ENCODE data around the gene TMTC2.
"Not testable (repeated sequence)": the region's sequence is repeated elsewhere in the genome, so short reads cannot be mapped to it uniquely, and the experiment has no call there.

TMTC2 gene

DNA sequence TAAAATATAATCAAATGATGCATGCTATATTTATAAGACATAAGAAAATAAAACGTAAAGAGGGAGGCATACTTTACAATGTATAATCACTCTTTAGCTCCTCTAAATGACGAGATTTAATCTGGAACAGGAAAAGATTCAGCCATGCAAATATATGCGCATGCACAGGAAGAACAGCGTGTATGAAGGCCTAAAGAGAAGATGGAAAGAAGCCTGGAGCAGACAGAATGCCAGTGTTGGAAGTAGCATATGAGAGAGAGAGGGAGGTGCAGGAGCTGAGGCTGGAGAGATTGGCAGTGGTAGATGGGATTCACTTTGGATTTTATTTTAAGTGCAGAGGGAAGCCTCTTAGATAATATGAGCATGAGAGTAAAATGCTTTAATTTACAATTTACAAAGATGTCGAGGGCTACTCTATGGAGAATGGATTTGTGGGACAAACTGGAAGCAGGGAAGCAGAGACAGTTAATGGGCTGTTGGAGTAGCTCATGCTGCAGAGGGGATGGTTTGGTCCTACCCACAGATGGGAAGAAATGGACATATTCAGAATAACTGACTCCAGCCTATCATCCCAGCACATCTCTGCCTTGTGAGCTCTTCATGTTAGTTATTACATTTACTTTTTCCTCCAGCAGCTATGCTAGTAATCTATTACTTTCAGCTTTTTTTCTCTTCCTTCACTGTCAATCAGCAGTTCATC is 411.1 kb downstream of the TMTC2 start:
- no peak for DNase-seq

DNA sequence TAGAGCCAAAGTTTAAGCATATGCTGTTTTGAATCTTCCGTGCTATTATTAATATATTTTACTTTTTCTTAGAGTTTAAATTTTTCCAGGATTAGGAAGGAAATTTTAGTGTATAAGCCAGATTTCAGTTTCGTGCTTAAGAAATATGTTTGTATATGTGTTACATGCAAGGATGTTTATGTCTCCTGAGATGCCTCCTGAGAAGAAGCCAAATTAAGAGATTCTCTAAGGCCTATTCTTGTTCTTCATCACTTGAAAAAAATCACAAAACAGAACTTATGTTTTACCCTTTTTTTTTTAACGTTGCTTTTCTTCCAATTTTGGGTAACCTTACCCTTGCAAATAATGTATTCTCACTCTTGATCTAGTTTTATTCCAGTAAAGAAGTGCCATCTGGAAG is 412.7 kb downstream of the TMTC2 start:
- no peak for DNase-seq

DNA sequence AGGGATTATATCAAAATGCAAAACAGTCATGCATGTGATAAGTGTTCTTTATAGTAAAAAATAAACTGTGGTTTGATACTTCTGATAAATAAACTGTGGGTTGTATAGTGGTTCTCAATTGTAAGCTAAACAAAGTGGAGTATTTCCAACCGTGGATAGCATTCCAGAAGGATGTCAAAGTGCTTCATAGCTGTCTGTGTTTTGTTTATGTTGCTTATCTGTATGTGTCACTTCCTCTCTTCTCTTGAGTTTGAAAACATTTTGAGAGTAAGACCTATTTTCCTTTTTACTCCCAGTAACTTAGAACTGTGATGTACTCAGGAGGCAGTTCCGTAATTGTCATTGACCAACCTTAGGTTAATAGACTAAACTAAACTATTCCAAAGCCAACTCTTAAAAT is 415.8 kb downstream of the TMTC2 start:
- no peak for DNase-seq

DNA sequence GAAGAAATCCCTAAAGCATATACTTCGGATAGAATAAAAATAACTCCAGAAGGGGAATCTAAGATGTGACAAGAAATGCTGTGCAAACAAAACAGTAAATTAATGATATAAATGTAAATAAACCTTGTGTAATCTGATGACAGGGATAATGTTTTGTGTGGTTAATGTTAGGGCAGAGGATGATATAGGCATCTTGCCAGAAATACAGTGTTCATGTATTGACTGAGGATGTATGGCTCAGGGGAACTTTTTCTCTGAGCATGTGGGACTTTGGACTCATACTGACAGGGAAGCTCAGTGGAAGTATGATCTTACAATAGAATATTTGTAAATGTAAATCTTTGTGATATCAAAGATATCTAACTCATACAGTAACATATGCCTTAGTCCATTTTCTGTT is 420.2 kb downstream of the TMTC2 start:
- no peak for DNase-seq

DNA sequence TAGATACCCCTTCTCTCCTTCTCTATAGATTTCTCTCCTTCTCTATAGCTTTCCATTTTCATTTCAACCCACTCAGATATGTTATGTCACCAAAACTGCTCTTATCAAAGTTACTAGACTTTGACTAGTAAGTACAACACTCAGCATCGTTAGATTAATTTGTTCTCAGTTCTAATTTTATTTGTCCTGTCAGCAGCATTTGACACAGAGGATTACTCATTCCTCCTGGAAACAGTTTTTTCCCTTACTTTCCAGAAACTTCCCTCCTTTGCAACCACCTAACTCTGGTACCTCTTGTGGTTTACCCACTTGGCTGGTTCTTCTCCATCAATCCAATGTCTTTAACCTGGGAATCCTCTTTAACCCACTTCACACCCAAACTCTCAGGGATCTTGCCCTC is 423.7 kb downstream of the TMTC2 start:
- no peak for DNase-seq

DNA sequence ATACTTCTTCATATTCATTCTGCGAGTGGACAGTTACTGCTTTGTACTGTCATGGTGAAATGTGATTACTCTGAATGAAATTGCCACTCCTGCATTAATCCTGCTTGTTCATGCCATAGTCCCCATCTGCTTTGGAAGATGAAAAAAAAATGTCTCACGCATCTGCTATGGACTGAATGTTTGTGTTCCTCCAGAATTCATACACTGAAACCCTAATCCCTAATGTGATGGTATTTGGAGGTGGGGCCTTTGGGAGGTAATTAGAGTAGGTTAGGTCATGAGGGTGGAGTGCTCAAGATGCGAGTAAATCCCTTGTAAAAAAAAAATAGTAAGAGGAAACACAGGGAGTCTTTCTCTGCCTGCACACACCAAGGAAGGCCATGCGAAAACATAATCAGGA is 427.2 kb downstream of the TMTC2 start:
- DNase-seq = no peak

DNA sequence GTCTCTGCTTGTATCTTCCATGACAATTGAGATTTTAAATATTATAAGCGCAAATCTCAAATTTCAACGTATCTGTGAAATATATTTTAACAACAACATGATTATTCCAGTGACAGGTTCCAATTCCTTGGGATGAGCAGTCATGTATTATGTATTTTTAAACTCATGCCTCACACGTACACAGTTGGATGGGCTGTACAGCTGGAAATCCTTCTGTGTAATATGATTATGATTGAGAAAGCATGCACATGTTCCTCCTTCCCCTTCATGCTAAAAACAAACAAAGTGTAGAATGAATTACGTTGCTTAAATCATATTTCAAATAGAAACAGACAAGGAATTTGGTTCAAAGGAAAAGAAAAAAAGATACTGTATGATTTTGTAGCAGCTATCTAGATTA is 428.3 kb downstream of the TMTC2 start:
- no peak for DNase-seq

DNA sequence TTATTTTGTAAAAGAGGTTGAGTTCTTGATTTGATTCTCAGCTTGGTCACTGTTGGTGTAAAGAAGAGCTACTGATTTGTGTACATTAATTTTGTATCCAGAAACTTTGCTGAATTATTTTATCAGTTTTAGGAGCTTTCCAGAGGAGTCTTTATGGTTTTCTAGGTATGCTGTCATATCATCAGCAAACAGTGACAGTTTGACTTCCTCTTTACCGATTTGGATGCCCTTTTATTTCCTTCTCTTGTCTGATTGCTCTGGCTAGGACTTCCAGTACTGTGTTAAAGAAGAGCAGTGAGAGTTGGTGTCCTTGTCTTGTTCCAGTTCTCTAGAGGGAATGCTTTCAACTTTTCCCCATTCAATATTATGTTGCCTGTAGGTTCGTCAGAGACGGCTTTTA is 431.2 kb downstream of the TMTC2 start:
- DNase-seq = not testable (repeated sequence)

DNA sequence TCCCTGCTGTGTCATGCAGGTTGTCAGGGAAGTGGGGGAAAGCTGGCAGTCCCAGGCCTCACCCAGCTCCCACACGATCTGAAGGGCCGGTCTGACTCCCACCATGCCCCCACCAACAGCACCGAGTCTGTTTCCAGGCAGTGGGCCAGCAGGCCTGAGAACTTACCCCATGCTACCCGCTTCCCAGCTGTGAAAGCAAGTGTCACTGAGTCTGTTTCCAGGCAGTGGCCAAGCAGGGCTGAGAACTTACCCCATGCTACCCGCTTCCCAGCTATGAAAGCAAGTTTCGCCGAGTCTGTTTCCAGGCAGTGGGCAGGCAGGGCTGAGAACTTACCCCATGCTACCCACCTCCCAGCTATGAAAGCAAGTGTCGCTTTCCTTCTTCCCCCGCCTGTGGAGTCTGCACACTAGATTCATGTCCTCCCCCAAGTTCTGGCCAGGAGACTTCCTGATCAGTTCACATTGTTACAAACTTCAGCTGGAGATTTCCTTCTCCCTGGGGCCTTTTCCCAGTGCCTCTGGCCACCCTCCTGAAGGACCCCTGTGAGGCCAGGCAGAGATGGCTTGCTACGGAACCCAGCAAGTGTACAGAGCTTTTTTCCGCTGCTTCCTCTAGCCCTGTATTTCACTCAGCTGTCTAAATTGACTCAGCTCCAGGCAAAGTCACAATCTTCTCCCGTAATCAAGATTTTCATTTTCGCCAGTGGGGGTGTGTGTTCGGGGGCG is 435.4 kb downstream of the TMTC2 start:
- DNase-seq = no peak

DNA sequence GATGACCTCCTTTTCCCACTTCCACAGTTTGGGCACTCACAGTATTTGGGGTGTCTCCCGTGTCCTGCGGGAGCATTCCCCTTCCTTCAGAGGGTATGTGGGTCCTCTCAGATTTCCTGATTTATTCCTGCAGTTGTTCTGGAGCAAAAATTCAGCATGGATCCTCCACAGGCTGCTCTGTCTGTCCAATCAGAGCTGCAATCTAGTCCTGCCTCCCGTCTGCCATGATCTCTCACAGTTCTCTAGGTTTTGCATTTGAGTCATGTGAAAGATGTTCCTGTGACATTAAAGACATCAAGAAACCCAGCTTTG is 435.9 kb downstream of the TMTC2 start:
- DNase-seq = no peak

DNA sequence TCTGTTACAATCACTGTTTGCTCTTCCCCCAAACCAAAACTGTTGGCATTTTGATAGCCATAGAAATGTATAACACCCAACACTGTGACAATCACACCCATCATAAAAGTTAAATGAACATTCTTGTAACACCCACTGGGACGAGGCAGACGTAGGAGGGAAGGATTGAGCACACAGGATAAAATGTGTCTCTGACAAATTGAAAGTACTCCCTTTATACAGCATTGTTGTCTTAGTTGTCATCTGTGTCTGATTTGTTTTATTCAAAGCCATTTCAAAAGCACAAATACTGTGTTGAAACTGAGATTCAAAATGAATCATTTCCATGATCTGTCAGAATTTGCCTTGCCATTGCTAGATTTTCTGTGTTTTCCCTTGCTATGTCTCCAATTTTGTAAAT is 436.3 kb downstream of the TMTC2 start:
- DNase-seq = peak; percentile 6

DNA sequence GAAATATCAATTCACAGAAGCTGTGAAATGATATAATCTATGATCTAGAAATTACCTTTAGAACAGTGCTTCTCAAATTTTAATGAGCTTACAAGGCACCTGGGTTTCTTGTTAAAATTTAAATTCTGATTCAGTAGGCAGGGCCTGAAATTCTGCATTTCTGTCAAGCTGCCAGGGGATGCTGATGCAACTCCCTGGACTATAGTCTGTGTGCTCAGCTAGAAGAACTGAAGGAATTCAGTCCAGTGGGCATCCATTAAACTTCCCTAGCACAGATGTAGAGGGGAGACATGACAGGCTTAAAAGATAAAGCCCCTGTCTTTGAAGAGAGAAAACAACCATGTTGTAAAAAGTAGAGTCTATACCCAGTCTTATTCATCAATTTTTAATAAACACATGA is 441.8 kb downstream of the TMTC2 start:
- no peak for DNase-seq

DNA sequence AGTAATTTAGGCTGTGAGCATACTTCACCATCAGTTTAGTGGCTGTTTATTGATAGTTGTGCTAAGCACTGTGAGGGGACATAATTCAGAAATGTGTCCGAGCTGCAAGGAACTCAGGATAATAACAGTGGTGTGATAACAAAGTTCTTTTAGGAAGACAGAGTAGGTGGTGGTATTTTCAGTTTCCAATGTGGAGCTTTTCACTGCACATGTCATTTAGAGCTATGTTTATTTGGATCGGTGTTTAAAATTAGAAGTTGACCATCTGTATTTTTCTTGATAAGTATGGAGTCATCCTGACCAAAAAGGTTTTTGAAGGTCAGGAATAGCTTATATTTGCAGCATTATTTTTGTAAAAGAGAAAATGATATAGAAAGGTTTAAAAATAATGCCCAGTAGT is 443.5 kb downstream of the TMTC2 start:
- no peak for DNase-seq

DNA sequence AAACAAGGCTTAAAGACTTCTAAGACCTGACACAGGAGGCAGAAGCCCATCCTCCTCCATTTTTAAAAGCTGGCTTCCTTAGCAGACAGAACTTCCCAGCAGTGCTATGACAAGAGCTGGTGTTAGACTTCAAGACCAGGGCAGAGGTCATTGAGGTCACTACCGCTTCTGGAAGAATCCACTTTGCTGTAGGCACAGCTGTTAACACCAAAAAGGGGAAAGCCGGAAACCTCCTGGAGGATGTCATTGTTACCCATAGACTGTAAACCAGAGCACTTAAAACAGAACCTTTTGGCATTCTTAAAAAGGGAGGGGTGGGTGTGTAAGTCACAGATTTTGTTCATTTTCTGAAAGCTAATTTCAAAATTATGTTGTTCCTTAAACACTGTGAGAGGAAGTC is 445.7 kb downstream of the TMTC2 start:
- DNase-seq = no peak

DNA sequence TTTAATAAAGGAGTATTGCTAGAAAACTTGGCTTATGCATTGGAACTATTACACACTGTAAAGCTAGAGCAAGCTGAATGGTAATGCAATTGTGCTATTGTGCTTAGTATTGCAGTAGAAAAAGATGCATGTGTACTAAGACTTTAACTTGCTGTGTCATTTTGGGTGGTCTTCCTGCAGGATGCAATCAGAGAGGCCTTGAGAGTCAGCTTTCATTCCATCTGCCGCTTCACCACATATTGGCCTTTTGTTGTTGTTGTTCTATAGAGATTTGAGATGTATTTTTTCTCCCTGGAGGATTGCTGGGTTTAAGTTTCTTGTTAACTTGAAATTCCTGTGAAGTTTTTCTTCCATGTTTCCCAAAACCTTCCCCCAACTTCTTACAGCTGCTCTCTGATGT is 449.7 kb downstream of the TMTC2 start:
- no peak for DNase-seq

DNA sequence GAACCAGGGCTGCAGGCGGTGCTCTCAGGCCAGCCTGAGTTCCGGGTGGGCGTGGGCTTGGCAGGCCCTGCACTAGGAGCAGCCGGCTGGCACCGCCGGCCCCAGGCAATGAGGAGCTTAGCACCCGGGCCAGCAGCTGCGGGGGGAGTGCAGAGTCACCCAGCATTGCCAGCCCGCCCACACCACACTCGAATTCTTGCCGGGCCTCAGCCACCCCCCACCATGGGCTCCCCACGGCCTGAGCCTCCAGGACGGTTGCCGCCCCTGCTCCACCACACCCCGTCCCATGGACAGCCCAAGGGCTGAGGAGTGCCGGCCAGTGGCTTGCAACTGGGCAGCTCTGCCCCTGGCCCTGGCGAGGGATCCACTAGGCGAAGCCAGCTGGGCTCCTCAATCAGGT is 453.4 kb downstream of the TMTC2 start:
- no peak for DNase-seq

DNA sequence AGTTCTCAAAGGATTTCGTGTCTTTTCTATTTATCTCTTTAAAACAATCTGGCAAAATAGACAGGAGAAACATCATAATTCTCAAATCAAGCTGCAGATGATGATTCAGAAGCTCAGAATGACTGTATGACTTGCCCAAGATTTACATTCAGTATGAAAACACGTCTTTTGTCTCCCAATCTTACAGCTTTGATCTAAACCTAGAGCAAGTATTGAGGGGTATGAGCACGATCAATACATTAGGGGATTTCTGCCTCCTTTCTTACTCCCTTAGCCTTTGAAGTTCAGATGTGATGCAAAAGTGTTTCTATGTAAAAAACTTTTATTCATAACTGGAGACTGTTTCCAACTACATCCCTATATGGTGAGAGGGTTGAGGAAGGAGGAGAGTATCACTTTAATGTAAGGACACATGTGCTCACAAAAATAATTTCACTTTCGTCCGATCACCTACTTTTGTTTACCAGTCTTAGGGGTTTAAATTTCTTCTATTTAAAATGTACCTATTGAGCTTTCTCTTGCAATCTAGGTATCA is 454.8 kb downstream of the TMTC2 start:
- peak; percentile 44 for DNase-seq

DNA sequence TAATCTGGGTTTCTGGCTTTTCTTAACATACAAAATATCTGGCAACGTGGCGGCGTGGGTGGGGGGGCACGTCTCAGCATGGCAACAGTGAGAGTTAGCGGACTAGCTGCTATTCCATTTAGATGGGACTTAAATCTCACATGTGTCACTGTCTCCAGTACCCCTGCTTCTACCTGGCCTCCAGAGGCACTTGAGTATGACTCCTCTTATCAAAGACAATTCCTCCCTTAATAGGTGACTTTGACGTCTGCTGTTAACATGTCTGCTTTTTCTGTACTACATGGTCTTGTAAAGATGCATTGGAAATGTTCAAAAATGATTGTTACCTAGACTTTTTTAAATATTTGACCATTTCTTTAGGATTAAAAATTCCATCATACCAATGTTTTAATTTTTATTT is 456.2 kb downstream of the TMTC2 start:
- DNase-seq = no peak

DNA sequence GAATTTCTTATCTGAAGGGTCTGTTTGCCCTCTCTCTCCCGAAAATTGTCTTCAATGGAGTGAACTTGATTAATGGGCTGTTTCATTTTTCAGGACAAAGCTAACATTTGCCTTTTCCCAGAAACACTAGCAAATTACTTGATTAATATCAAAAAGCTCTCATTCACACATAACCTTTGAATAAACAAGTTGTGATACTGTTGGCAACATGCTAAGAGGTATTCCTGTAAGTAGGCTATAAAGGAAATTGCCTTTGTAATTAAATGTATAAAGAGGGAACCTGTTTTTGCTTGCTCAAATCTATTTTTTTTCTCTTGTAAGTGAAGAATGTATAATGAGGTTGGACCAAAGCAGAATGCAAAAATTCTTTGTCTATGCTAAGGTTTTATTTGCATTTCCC is 457.2 kb downstream of the TMTC2 start:
- DNase-seq = no peak

DNA sequence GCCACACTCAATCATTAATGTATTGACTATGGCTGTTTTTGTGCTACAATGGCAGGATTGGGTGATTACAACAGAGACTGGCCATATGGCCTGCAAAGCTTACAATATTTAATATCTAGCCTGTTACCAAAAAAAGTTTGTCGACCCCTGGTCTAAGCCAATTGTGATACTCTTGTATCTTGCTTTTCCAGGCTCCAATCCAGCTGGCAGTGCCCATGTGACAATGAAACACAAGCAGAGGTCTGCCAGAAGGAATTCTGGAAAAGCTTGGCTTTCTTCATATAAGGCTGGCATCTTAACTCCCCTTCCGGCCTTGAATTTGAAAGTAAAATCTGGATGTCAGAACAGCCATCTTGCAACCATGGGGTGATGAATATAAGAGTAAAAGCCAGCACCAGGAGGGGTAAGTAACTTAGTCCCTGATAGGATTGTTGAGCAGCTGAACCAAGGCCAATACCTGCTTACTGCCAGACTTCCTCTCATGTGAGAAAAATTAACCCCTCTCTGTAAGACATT is 458.7 kb downstream of the TMTC2 start:
- DNase-seq = no peak

DNA sequence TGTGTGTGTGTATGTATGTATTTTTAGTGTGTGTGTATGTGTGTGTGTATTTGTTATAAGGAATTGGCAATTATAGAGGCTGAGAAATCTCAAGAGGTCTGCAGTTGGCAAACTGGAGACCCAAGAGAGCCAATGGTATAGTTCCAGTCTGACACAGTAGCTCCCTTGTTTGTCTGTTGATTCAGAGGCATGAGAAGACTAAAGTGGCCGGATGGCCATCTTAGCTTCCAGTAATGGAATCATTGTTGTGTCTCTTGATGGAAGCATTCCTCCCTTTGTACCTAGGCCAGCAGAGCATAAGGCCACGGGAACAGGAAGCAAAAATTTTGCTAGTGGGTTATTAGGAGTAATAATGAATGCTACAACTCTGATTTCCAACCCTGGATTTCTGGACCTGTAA is 460.6 kb downstream of the TMTC2 start:
- DNase-seq = no peak

DNA sequence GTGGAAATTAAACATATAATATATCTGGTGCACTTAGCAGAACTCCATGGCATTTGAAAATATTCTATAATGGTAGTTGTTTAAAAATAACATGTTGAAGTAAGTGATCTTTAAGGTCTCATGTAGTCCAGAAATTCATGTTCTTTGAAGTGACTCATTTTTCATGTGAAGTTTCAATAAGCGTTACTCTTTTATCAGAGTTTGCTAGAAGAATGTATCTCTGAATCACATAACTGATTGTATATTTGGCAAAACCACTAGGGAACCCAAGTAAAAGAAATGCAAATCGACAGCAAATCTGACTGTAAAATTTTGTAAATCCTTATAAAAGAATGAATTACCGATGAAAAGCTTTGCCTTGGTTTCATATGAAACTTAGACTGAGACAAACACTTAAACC is 463.3 kb downstream of the TMTC2 start:
- DNase-seq = peak; percentile 4

DNA sequence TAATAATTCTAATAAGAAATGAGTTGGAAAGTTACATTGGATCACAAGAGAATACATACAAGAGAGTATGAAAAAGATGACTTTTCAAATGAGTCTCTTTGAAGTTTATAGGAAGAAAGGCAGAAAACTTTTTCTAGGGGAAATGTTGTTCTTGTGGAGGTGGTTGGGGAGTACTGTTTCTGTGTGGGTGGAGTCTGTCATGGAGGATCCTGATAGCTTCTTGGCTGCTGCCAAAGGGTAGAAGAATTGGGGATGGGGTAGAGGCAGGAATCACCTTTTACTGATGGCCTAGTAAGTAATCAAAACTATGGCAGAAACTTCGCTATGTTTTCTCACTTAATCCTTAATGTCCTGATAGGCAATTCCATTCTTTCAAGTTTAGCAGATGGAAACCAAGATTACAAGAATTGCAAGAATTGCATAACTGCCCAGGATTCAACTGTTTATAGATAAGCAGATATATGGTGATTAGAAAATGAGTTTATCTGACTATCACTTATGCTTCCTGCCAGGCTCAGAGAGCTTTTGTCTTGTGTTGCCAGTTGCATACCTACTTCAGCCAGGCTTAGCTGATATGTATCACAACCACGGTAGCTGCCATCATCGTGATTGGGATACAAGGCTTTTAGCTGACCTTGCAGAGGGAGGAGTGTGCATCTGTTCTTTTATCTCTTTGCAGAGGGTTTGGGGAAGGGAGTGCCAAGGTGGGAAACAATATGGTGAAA is 463.9 kb downstream of the TMTC2 start:
- no peak for DNase-seq

DNA sequence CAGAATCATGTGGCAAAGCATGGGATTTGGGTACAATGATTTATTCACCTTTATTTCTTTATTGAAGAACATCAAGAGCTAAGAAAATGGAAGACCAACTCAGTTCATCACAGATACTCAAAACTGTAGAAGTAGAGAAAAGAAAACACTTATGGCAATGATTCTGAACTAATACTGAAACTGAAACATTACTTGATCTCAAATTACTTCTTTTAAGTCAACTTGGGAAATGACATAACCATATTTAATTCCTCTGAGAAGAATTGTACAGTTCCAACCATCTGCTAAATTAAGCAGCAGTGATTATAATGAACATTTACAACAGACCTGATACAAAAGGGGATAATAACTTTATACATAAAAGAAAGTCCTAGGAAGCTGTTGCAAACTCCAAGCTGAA is 466.5 kb downstream of the TMTC2 start:
- DNase-seq = peak; percentile 20

Data from activated CD4-positive, alpha-beta T cell treated with anti-CD3 and anti-CD28 coated beads, Interleukin-10, Interleukin-2, amounts not matched to agents 100 ng/mL and 50 ng/mL, durations not matched to agents 16 hours and 8 hours (primary cell).